ENCODE results near the gene GLT8D1.
A peak's percentile ranks its signal among the peaks of the same experiment; 100 is the strongest.

- TF ChIP-seq ZBTB6 (tag by site-specific recombination; IDR thresholded peaks at IDR 0.05) (no peak), CTCF (tag by site-specific recombination; IDR thresholded peaks at IDR 0.05) (no peak), ZBTB7A (tag by site-specific recombination; IDR thresholded peaks at IDR 0.05; ENCODE audit: low read depth) (no peak), KLF7 (tag by site-specific recombination; IDR thresholded peaks at IDR 0.05; ENCODE audit: borderline replicate concordance) (no peak), ZNF274 (IDR thresholded peaks at IDR 0.05; ENCODE audit: low read length) (no peak), ZNF274 (tag by site-specific recombination; IDR thresholded peaks at IDR 0.05; ENCODE audit: borderline replicate concordance) (no peak), WT1 (tag by site-specific recombination; IDR thresholded peaks at IDR 0.05) (no peak), ZNF239 (tag by site-specific recombination; IDR thresholded peaks at IDR 0.05) (no peak), ZBTB8A (tag by site-specific recombination; IDR thresholded peaks at IDR 0.05) (no peak), ZNF133 (tag by site-specific recombination; IDR thresholded peaks at IDR 0.05) (0 out of 2 replicates have a peak, but pooled peaks have one; percentile 9), ZNF692 (tag by site-specific recombination; IDR thresholded peaks at IDR 0.05) (no peak), BCL11B (tag by site-specific recombination; IDR thresholded peaks at IDR 0.05; ENCODE audit: low read depth) (no peak), OSR2 (tag by site-specific recombination; IDR thresholded peaks at IDR 0.05) (no peak), HOXA7 (CRISPR knock-in tag; IDR thresholded peaks at IDR 0.05; ENCODE audit: borderline replicate concordance) (no peak), ZNF514 (tag by site-specific recombination; IDR thresholded peaks at IDR 0.05) (no peak)
Observed at GRCh38 chr3:52705438-52705687, 228 bp downstream of the GLT8D1 start.
